Chondrocyte (in vitro differentiated cells): Measurements from ENCODE around the gene ARPC5. TPM values are rescaled to one million over a fixed set of nuclear protein-coding genes. Genes with fewer than 3 reads are reported as not detected.

Experiments
- DNase-seq: peaks from one replicate; pipeline ENCODE4 v3.0.0; 2021; ENCODE audit warnings: mixed read lengths, low spot score
- H3K27ac Mint-ChIP-seq: one replicate; pipeline ENCODE4 v1.8.0; 2021; ENCODE audit warnings: mild to moderate bottlenecking, moderate library complexity, mixed read lengths; ENCODE audit not compliant: unreplicated experiment
- H3K27me3 Mint-ChIP-seq: 2 replicates; pipeline ENCODE4 v1.8.0; 2021; ENCODE audit warnings: low read depth, mixed read lengths
- H3K36me3 Mint-ChIP-seq: 2 replicates; pipeline ENCODE4 v1.8.0; 2021; ENCODE audit warnings: low read depth, mixed read lengths
- H3K4me1 Mint-ChIP-seq: 2 replicates; pipeline ENCODE4 v1.8.0; 2021; ENCODE audit warnings: low read depth, mild to moderate bottlenecking, mixed read lengths
- H3K4me3 Mint-ChIP-seq: one replicate; pipeline ENCODE4 v1.8.0; 2021; ENCODE audit warnings: mild to moderate bottlenecking, moderate library complexity, mixed read lengths; ENCODE audit not compliant: unreplicated experiment
- H3K9me3 Mint-ChIP-seq: 2 replicates; pipeline ENCODE4 v1.8.0; 2021; ENCODE audit warnings: low read depth, mixed read lengths
- total RNA-seq: library from RNA; stranded (reverse); gene quantifications from 3 replicates; pipeline ENCODE4 v1.2.1, GENCODE V29; 2021
- TF ChIP-seq, protein P1 (sequence below): fragments of 200-600 bp; sonication (generic); IDR thresholded peaks from 2 replicates; pipeline ENCODE4 v1.5.0; 2021; ENCODE audit warnings: antibody characterized with exemption, mild to moderate bottlenecking, moderate library complexity

ARPC5 gene
- total RNA-seq, 1 donor from 2014 or later = 192 TPM

DNA sequence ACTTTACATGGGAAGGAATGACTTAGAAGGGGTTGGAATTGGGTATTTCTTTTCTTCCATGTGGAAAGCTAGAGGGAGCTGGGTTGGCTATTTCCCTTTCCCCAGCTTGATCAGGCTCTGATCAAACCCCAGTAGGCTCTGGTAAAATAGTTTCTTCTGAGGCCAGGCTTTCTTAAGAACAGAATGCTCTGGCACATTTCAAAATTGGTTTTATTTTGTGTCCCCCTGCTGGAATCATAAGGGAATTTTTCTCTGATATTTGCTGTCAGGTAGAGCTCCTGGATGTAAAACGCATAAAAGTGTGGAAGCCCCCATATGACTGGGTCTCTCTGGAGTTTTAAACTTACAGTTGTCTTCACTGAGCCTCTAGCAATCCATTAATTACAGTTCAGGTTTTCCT, 34.6 kb upstream of the ARPC5 start:
- Mint-ChIP-seq H3K27me3 (no peaks in the 10 kb centered on the region), H3K4me1 (peaks cover 12% of the 10 kb centered on the region), H3K27ac (no peak overlapping the region), H3K36me3 (no peaks in the 10 kb centered on the region), H3K9me3 (peaks cover 8% of the 10 kb centered on the region), H3K4me3 (no peak overlapping the region)
- TF ChIP-seq, protein P1, sequence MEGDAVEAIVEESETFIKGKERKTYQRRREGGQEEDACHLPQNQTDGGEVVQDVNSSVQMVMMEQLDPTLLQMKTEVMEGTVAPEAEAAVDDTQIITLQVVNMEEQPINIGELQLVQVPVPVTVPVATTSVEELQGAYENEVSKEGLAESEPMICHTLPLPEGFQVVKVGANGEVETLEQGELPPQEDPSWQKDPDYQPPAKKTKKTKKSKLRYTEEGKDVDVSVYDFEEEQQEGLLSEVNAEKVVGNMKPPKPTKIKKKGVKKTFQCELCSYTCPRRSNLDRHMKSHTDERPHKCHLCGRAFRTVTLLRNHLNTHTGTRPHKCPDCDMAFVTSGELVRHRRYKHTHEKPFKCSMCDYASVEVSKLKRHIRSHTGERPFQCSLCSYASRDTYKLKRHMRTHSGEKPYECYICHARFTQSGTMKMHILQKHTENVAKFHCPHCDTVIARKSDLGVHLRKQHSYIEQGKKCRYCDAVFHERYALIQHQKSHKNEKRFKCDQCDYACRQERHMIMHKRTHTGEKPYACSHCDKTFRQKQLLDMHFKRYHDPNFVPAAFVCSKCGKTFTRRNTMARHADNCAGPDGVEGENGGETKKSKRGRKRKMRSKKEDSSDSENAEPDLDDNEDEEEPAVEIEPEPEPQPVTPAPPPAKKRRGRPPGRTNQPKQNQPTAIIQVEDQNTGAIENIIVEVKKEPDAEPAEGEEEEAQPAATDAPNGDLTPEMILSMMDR = peak; percentile 39
- DNase-seq = no peak

DNA sequence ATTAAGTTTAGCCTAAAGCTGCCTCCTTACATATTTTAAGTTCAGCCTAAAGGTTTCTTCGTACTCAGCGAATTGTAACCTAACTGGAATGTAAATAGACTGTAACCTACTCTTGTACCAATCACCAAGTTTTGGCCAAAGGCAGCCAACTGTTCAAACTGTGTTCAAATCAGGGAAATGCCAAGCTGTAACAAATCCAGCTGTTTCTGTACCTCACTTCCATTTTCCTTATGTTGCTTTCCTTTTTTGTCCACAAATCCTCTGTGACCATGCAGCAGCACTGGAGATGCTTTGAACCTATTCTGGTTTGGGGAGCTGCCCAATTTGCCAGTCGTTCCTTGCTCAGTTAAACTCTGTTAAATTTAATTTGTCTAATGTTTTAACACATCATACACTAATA, 20.8 kb upstream of the ARPC5 start:
- H3K27ac Mint-ChIP-seq = no peak overlapping the region
- H3K4me3 Mint-ChIP-seq = no peak overlapping the region
- H3K4me1 Mint-ChIP-seq = peaks cover 19% of the 10 kb centered on the region
- no peaks in the 10 kb centered on the region for H3K27me3 Mint-ChIP-seq
- H3K36me3 Mint-ChIP-seq = peaks cover 2% of the 10 kb centered on the region
- DNase-seq = no peak
- TF ChIP-seq, protein P1 = no peak
- H3K9me3 Mint-ChIP-seq = peaks cover 3% of the 10 kb centered on the region

DNA sequence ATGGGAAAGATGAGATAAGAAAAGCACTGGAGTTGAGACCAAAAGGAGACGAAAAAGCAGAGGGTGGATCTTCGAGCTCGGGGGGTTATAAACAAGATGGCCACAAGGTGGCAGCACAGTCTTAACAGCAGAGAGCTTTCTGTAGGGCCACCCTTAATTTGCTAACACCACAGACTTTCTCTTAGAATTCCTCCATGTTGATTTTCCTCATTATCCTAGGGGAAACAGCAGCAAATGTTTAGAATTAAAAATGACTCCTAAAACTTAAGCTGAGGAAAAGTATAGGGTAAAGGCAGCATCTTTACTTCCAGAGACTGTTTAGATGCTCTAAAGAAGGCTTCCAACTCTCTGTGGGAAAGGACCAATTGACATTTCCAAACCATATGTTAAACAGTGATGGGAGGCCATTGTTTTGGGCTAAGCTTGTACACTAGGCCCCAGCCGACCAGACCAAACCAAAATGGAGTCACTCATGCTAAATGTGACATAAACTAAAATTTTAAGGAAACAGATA, 20.0 kb upstream of the ARPC5 start:
- no peak for DNase-seq

DNA sequence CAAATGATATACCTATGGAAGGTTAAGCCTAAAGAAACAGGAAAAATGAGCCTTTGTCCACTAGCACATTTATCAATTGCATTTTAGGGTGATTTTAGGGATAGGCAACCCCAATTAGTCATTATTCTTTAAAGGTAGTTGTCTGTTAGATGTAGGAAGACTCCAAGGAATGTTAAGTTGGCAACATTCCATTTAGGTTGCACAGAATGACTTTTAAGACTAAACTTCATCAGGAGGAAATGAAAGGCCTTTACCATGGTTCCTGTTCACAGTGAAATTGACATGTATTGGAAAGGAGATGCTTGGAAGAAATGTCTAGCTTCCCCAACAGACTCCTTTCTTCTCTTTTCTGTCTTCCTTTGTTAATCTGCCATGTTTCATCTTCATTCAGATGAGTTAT, 19.1 kb upstream of the ARPC5 start:
- no peak for DNase-seq

More for the DNA sequence above, 20.0 kb upstream of the ARPC5 start:
- Mint-ChIP-seq H3K9me3 (peaks cover under 1% of the 10 kb centered on the region), H3K27ac (no peak overlapping the region), H3K27me3 (no peaks in the 10 kb centered on the region), H3K36me3 (peaks cover 2% of the 10 kb centered on the region), H3K4me3 (no peak overlapping the region), H3K4me1 (peaks cover 19% of the 10 kb centered on the region)
- TF ChIP-seq, protein P1 = peak; percentile 98

DNA sequence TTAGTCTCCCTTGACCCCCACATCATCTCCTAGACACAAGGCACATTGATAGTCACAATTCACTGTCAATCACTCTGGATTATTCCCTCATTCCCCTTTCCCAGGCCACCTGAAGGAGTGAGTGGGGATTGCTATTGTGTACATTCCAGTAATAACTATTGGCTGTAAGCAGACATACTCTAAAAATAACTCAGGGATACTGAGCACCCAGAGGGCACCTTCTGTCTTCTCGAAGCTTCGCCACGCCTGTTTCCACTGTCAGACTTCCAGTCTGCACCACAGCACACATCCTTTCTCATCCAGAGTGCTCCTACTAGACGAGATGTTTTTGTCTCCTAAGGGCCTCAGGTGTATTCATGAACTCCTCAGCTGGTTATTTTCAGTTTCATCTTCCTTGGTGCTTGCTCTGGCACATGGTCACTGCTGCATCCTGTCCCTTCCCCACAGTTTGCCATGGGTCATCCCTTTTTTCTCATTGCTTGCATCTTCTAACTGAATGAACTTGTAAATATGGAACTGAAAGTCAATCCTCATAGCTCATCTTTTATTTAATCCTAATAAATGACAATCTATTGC, 18.4 kb upstream of the ARPC5 start:
- Mint-ChIP-seq H3K9me3 (no peaks in the 10 kb centered on the region), H3K36me3 (no peaks in the 10 kb centered on the region), H3K27me3 (no peaks in the 10 kb centered on the region), H3K27ac (no peak overlapping the region), H3K4me1 (peaks cover 19% of the 10 kb centered on the region), H3K4me3 (no peak overlapping the region)
- DNase-seq = no peak
- TF ChIP-seq, protein P1 = no peak

More for the DNA sequence above, 19.1 kb upstream of the ARPC5 start:
- H3K36me3 Mint-ChIP-seq = peaks cover 2% of the 10 kb centered on the region
- H3K27me3 Mint-ChIP-seq = no peaks in the 10 kb centered on the region
- TF ChIP-seq, protein P1 = no peak
- H3K9me3 Mint-ChIP-seq = no peaks in the 10 kb centered on the region
- H3K4me3 Mint-ChIP-seq = no peak overlapping the region
- H3K4me1 Mint-ChIP-seq = peaks cover 19% of the 10 kb centered on the region
- no peak overlapping the region for H3K27ac Mint-ChIP-seq
